HAP-1 (cell line): Measurements from ENCODE around the gene CEMIP2.

Source experiments
- DNase-seq, 2 experiments: peaks; one replicate each; pipeline ENCODE4 v3.0.0-alpha.2; 2016 to 2020; ENCODE audit warnings: low spot score in 2 of 2
- H3K27me3 ChIP-seq: fragments of 250-450 bp; sonication (Bioruptor Pico); 2 replicates; pipeline ENCODE4 v1.5.1; 2020; ENCODE audit warnings: low read depth, mild to moderate bottlenecking, moderate library complexity
- H3K36me3 ChIP-seq: fragments of 250-450 bp; sonication (Bioruptor Pico); replicated peaks from 2 replicates; pipeline ENCODE4 v1.5.1; 2020; ENCODE audit warnings: mild to moderate bottlenecking
- H3K4me1 ChIP-seq: fragments of 250-450 bp; sonication (Bioruptor Pico); 2 replicates; pipeline ENCODE4 v1.5.1; 2020; ENCODE audit warnings: mild to moderate bottlenecking
- H3K4me3 ChIP-seq: fragments of 250-450 bp; sonication (Bioruptor Pico); 2 replicates; pipeline ENCODE4 v1.5.1; 2020; ENCODE audit warnings: mild to moderate bottlenecking, moderate library complexity
- H3K9me3 ChIP-seq: fragments of 250-450 bp; sonication (Bioruptor Pico); 2 replicates; pipeline ENCODE4 v1.5.1; 2020; ENCODE audit warnings: mild to moderate bottlenecking, moderate library complexity
- in situ Hi-C: fragments of 300-500 bp; cut with MboI; formaldehyde crosslinking; loops from 3 replicates; pipeline ENCODE4 v1.14.3; 2020; ENCODE audit warnings: low sequenced_read_pairs, inconsistent platforms, mixed read lengths

Gene CEMIP2

GRCh38 chr9:71644819-71645362 is 123.4 kb downstream of the CEMIP2 start:
- Histone ChIP-seq H3K4me1 (peaks cover 5% of the 10 kb centered on the region), H3K36me3 (no peaks in the 10 kb centered on the region), H3K4me3 (no peak overlapping the region), H3K9me3 (peaks cover 2% of the 10 kb centered on the region; the same call in 1 of the 2 replicates), H3K27me3 (no peaks in the 10 kb centered on the region)
- DNase-seq: no peak
- in situ Hi-C loops: no loop called here

- Histone ChIP-seq H3K9me3 (peaks cover 2% of the 10 kb centered on the region; the same call in 1 of the 2 replicates), H3K27me3 (no peaks in the 10 kb centered on the region), H3K4me3 (no peak overlapping the region), H3K36me3 (no peaks in the 10 kb centered on the region), H3K4me1 (peaks cover 5% of the 10 kb centered on the region)
- in situ Hi-C loops: no loop called here
- no peak for DNase-seq
Measured at GRCh38 chr9:71643330-71643729, 125.0 kb downstream of the CEMIP2 start.

- Histone ChIP-seq H3K9me3 (peaks cover 2% of the 10 kb centered on the region; the same call in 1 of the 2 replicates), H3K4me1 (peaks cover 2% of the 10 kb centered on the region), H3K36me3 (no peaks in the 10 kb centered on the region), H3K4me3 (no peak overlapping the region), H3K27me3 (no peaks in the 10 kb centered on the region)
- no peak for DNase-seq
- in situ Hi-C loops: no loop called here
Measured at GRCh38 chr9:71642056-71642455, 126.3 kb downstream of the CEMIP2 start.

- Histone ChIP-seq H3K4me3 (no peak overlapping the region), H3K9me3 (peaks cover under 1% of the 10 kb centered on the region; the same call in 1 of the 2 replicates), H3K4me1 (no peaks in the 10 kb centered on the region), H3K36me3 (no peaks in the 10 kb centered on the region), H3K27me3 (no peaks in the 10 kb centered on the region)
- in situ Hi-C loops: no loop called here
- no peak for DNase-seq
Measured at GRCh38 chr9:71638627-71639026, 129.7 kb downstream of the CEMIP2 start.

GRCh38 chr9:71637926-71638325 is 130.4 kb downstream of the CEMIP2 start:
- H3K27me3 ChIP-seq: no peaks in the 10 kb centered on the region
- no peaks in the 10 kb centered on the region for H3K4me1 ChIP-seq
- H3K4me3 ChIP-seq: no peak overlapping the region
- H3K36me3 ChIP-seq: no peaks in the 10 kb centered on the region
- in situ Hi-C loops: no loop called here
- no peak for DNase-seq
- H3K9me3 ChIP-seq: no peaks in the 10 kb centered on the region

GRCh38 chr9:71637375-71637774 is 130.9 kb downstream of the CEMIP2 start:
- Histone ChIP-seq H3K4me1 (no peaks in the 10 kb centered on the region), H3K36me3 (no peaks in the 10 kb centered on the region), H3K4me3 (no peak overlapping the region), H3K27me3 (no peaks in the 10 kb centered on the region), H3K9me3 (no peaks in the 10 kb centered on the region)
- no peak for DNase-seq
- in situ Hi-C loops: no loop called here

- in situ Hi-C loops: no loop called here
- Histone ChIP-seq H3K36me3 (no peaks in the 10 kb centered on the region), H3K9me3 (no peaks in the 10 kb centered on the region), H3K4me3 (no peak overlapping the region), H3K4me1 (no peaks in the 10 kb centered on the region), H3K27me3 (no peaks in the 10 kb centered on the region)
- DNase-seq: no peak
Measured at GRCh38 chr9:71636143-71636839, 132.0 kb downstream of the CEMIP2 start.

GRCh38 chr9:71634752-71635151 is 133.6 kb downstream of the CEMIP2 start:
- in situ Hi-C loops: no loop called here
- no peak overlapping the region for H3K4me3 ChIP-seq
- no peak for DNase-seq
- no peaks in the 10 kb centered on the region for H3K36me3 ChIP-seq
- H3K9me3 ChIP-seq: no peaks in the 10 kb centered on the region
- H3K27me3 ChIP-seq: no peaks in the 10 kb centered on the region
- H3K4me1 ChIP-seq: no peaks in the 10 kb centered on the region
